Mucosa of descending colon (tissue), 3 donors: ENCODE measurements around the gene RNF135. TPM values are rescaled to one million over a fixed set of nuclear protein-coding genes. Genes with fewer than 3 reads are reported as not detected.

Experiments used
- ATAC-seq: fragments of 200-7000 bp; cut with Tn5 transposase; one replicate; pipeline ENCODE4 v1.9.1; 2020; ENCODE audit warnings: mild to moderate bottlenecking, moderate library complexity
- DNase-seq, 3 donors: peaks; one replicate each; pipeline ENCODE4 v3.0.0-alpha.2; 2020
- H3K36me3 ChIP-seq: fragments of 200-600 bp; one replicate; pipeline ENCODE4 v1.8.0; 2021; ENCODE audit warnings: low read depth, mild to moderate bottlenecking
- H3K4me1 ChIP-seq: fragments of 200-600 bp; one replicate; pipeline ENCODE4 v1.8.0; 2021; ENCODE audit warnings: low read depth, mild to moderate bottlenecking
- H3K4me3 ChIP-seq: fragments of 200-600 bp; one replicate; pipeline ENCODE4 v1.8.0; 2021; ENCODE audit warnings: mild to moderate bottlenecking
- H3K9me3 ChIP-seq: fragments of 200-600 bp; one replicate; pipeline ENCODE4 v1.8.0; 2021; ENCODE audit warnings: mild to moderate bottlenecking
- intact Hi-C, 2 donors: fragments of 100-400 bp; cut with DNase I in 1 of 2; cut with micrococcal nuclease in 1 of 2; formaldehyde crosslinking; loops; one replicate each; pipeline versions ENCODE4 v1.11.0 to v1.11.1; 2022; cut with DNase I, micrococcal nuclease
- total RNA-seq, 3 donors: library from RNA; stranded (reverse); fragmentation: NEBNext Ultra II Directional in 2 of 3; extraction: Animal tissue kit (Norgen Biotek cat#: 25700) in 2 of 3; gene quantifications; one replicate each; pipeline versions ENCODE4 v1.2.1 to v1.2.4, GENCODE V29; 2021 to 2023
- TF ChIP-seq, protein P1 (sequence below): fragments of 200-600 bp; IDR thresholded peaks from one replicate; pipeline ENCODE4 v1.8.0; 2022; ENCODE audit warnings: antibody characterized with exemption, mild to moderate bottlenecking
- donor health status: DM: no; HTN: no; CAD: no; lungs with moderate emphysema.
- donor health status: DM: no; HTN: no; CAD: no.
- donor health status: DM: no; HTN: yes; CAD: no.

RNF135 gene
- total RNA-seq, 3 donors from 2014 or later: 22.9 to 27.9 (median 24.1) TPM

DNA sequence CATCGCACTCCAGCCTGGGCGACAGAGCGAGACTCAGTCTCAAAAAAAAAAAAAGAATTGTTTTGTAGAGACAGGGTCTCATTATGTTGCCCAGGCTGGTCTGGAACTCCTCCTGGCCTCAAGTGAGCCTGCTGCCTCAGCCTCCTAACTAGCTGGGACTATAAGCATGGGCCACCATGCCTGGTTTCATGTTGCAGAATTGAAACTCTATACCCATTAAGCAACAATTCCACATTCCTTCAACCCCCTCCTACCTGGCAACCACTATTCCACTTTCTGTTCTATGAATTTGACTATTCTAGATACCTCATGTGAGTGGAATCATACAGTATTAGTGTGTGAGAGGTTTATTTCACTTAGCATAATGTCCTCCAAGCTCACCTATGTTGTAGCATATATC is 24.5 kb downstream of the RNF135 start:
- H3K36me3 ChIP-seq: peaks cover 3% of the 10 kb centered on the region
- intact Hi-C loops: no loop called here
- TF ChIP-seq, protein P1, sequence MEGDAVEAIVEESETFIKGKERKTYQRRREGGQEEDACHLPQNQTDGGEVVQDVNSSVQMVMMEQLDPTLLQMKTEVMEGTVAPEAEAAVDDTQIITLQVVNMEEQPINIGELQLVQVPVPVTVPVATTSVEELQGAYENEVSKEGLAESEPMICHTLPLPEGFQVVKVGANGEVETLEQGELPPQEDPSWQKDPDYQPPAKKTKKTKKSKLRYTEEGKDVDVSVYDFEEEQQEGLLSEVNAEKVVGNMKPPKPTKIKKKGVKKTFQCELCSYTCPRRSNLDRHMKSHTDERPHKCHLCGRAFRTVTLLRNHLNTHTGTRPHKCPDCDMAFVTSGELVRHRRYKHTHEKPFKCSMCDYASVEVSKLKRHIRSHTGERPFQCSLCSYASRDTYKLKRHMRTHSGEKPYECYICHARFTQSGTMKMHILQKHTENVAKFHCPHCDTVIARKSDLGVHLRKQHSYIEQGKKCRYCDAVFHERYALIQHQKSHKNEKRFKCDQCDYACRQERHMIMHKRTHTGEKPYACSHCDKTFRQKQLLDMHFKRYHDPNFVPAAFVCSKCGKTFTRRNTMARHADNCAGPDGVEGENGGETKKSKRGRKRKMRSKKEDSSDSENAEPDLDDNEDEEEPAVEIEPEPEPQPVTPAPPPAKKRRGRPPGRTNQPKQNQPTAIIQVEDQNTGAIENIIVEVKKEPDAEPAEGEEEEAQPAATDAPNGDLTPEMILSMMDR: no peak

DNA sequence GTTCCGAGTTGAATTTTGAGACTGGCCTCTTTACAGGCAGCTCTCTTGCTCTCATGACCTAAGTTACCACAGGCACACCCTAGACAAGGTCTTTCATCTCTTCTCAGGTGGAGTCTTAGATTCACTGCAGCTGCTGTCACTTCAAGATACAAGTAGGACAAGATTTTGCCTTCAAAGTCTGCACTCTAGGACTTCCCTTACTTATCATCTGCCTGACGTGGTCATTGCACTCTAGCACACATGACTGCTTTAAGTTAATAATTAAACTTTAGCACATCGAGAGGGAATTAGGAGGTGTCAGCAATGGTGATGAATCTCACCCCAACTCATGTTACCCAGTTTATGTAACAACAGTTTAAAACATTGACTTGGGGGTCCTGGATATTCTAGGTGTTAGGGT is 25.6 kb downstream of the RNF135 start:
- ATAC-seq: peak; percentile 67
- H3K4me3 ChIP-seq: no peak overlapping the region
- no peaks in the 10 kb centered on the region for H3K4me1 ChIP-seq
- TF ChIP-seq, protein P1: no peak
- intact Hi-C loops: no loop called here
- H3K36me3 ChIP-seq: peaks cover 3% of the 10 kb centered on the region
- DNase-seq: no peak
- no peaks in the 10 kb centered on the region for H3K9me3 ChIP-seq

More for the DNA sequence above, 24.5 kb downstream of the RNF135 start:
- no peak for DNase-seq
- H3K4me3 ChIP-seq: no peak overlapping the region
- H3K4me1 ChIP-seq: no peaks in the 10 kb centered on the region
- no peaks in the 10 kb centered on the region for H3K9me3 ChIP-seq
- ATAC-seq: no peak

GRCh38 chr17:30997270-30997669 is 26.4 kb downstream of the RNF135 start:
- no peaks in the 10 kb centered on the region for H3K4me1 ChIP-seq
- H3K4me3 ChIP-seq: no peak overlapping the region
- peak in 1 of 3 donors; percentile 37 for DNase-seq
- no peak for ATAC-seq
- H3K9me3 ChIP-seq: no peaks in the 10 kb centered on the region
- TF ChIP-seq, protein P1: no peak
- intact Hi-C loops: no loop called here
- peaks cover 3% of the 10 kb centered on the region for H3K36me3 ChIP-seq

- ATAC-seq: peak; percentile 85
- TF ChIP-seq, protein P1: no peak
Observed at GRCh38 chr17:30997842-30998241, 27.0 kb downstream of the RNF135 start.

DNA sequence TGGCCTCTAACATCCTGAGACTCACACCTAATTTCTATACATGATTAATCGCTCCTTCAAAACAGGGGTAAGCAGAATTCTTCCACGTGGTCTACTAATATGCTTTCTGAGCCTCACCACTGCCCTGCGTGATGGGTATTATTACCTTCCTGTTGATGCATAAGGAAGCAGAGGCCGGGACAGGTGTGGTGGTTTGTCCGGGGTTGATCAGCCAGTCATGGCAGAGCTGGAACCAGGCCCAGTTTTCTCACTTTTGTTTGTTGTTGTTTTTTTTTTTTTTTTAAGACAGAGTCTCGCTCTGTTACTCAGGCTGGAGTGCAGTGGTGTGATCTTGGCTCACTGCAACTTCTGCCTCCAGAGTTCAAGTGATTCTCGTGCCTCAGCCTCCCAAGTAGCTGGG is 31.2 kb downstream of the RNF135 start:
- peaks cover 2% of the 10 kb centered on the region for H3K36me3 ChIP-seq
- no peak for DNase-seq

More at GRCh38 chr17:30997842-30998241, 27.0 kb downstream of the RNF135 start:
- H3K36me3 ChIP-seq: peaks cover 3% of the 10 kb centered on the region
- H3K4me1 ChIP-seq: no peaks in the 10 kb centered on the region
- DNase-seq: peak; percentile 50 to 68 (median 52)
- no peak overlapping the region for H3K4me3 ChIP-seq
- intact Hi-C loops: no loop called here
- no peaks in the 10 kb centered on the region for H3K9me3 ChIP-seq

More for the DNA sequence above, 31.2 kb downstream of the RNF135 start:
- Histone ChIP-seq H3K4me1 (no peaks in the 10 kb centered on the region), H3K9me3 (no peaks in the 10 kb centered on the region), H3K4me3 (no peak overlapping the region)
- intact Hi-C loops: no loop called here
- peak; percentile 38 for ATAC-seq
- TF ChIP-seq, protein P1: no peak
